ENCODE measurements around the gene FPR2. TPM values are rescaled to one million over a fixed set of nuclear protein-coding genes. Genes with fewer than 3 reads are reported as not detected.

The FPR2 gene
- total and polyA plus RNA-seq, 9 of the 15 experiments (the other 6 are each of a cell fraction or from before 2014, with no cell fraction given) = 0.03 to 0.15 (median 0.07) TPM; not detected in 6

GRCh38 chr19:51800473-51801244 is 39.7 kb downstream of the FPR2 start (continued):
- TF ChIP-seq CEBPB (tag; IDR thresholded peaks at IDR 0.05) (0 out of 2 replicates have a peak, but pooled peaks have one; percentile 13), CBX8 (IDR thresholded peaks at IDR 0.05; ENCODE audit: borderline replicate concordance, extremely low read depth, low read depth, low read length, poor library complexity, severe bottlenecking) (no peak), PREB (CRISPR knock-in tag; IDR thresholded peaks at IDR 0.05) (no peak), NFATC3 (IDR thresholded peaks at IDR 0.05) (no peak), MNT (conservative IDR thresholded peaks at IDR 0.05) (peak; percentile 55 to 80; a peak in 3 of 4 replicates), CHD7 (IDR thresholded peaks at IDR 0.05; ENCODE audit: low read depth, low read length) (no peak), TCF15 (CRISPR knock-in tag; IDR thresholded peaks at IDR 0.05) (peak; percentile 75; the same call in 1 of the 2 replicates), MCM3 (IDR thresholded peaks at IDR 0.05) (no peak), SIN3B (IDR thresholded peaks at IDR 0.05; ENCODE audit: low read depth) (no peak), TEAD4 (IDR thresholded peaks at IDR 0.05; ENCODE audit: low read length) (peak; percentile 97), TEAD4 (CRISPR knock-in tag; IDR thresholded peaks at IDR 0.05; ENCODE audit: borderline replicate concordance) (no peak), SMARCA5 (IDR thresholded peaks at IDR 0.05) (no peak), SRSF1 (IDR thresholded peaks at IDR 0.05; ENCODE audit: low read depth, low read length) (no peak)

Measured in K562 (cell line).